Panc1 (cell line): ENCODE data around the gene FNDC8. TPM values are rescaled to one million over a fixed set of nuclear protein-coding genes. Genes with fewer than 3 reads are reported as not detected.

ENCODE experiments used
- ATAC-seq: fragments of 200-7000 bp; cut with Tn5 transposase; 2 replicates; pipeline ENCODE4 v1.9.1; 2020; ENCODE audit warnings: mild to moderate bottlenecking, moderate library complexity
- BruUV-seq: library from RNA; stranded (reverse); fragments of 400-500 nt; replicated peaks from 2 replicates; lab custom pipeline; 2021; lab: Mats Ljungman, UMichigan
- CTCF ChIA-PET: fragments of 300-600 bp; sonication (Branson Sonifier 250); formaldehyde crosslinking; loops from one replicate; lab custom pipeline; 2022; ENCODE audit warnings: antibody characterized with exemption; lab: Charles Lee
- POLR2A ChIA-PET: fragments of 300-600 bp; sonication (Branson Sonifier 250); formaldehyde crosslinking; loops from one replicate; lab custom pipeline; 2022; ENCODE audit warnings: antibody characterized with exemption; lab: Charles Lee
- DNase-seq: peaks from one replicate; pipeline ENCODE4 v3.0.0-alpha.2; 2010; ENCODE audit warnings: low read depth, low spot score
- H3K27ac ChIP-seq: 2 replicates; pipeline ENCODE4 v1.5.1; 2011; ENCODE audit warnings: mild to moderate bottlenecking, low read length, inconsistent platforms
- H3K27me3 ChIP-seq: fragments of 200-500 bp; sonication (Bioruptor generic); 2 replicates; pipeline ENCODE4 v1.6.0; 2014; ENCODE audit warnings: low read length, inconsistent platforms; ENCODE audit not compliant: control insufficient read depth, insufficient read depth
- H3K36me3 ChIP-seq: fragments of 200-500 bp; sonication (Bioruptor generic); 2 replicates; pipeline ENCODE4 v1.5.1; 2014; ENCODE audit warnings: inconsistent platforms, mild to moderate bottlenecking, low read length, moderate library complexity; ENCODE audit not compliant: control insufficient read depth, insufficient read depth
- H3K4me1 ChIP-seq: 2 replicates; pipeline ENCODE4 v1.5.1; 2011; ENCODE audit warnings: inconsistent platforms, mild to moderate bottlenecking, low read length, moderate library complexity; ENCODE audit not compliant: control insufficient read depth, insufficient read depth
- H3K4me3 ChIP-seq, 2 experiments: 2 replicates each; pipeline ENCODE4 v1.5.1; 2011 to 2012; ENCODE audit warnings: low read depth in 2 of 2, low read length in 2 of 2, mild to moderate bottlenecking in 2 of 2, inconsistent platforms in 1 of 2, moderate library complexity in 1 of 2
- H3K9me3 ChIP-seq: fragments of 200-500 bp; sonication (Bioruptor generic); 2 replicates; pipeline ENCODE4 v1.5.1; 2014; ENCODE audit warnings: low read depth, mild to moderate bottlenecking, inconsistent platforms, low read length, moderate library complexity; ENCODE audit not compliant: control insufficient read depth, insufficient read depth
- CTCF ChIP-seq: fragments of 450-650 bp; IDR thresholded peaks from 2 replicates; pipeline ENCODE4 v1.5.1; 2017; ENCODE audit warnings: mild to moderate bottlenecking
- POLR2AphosphoS5 ChIP-seq: IDR thresholded peaks from 2 replicates; pipeline ENCODE4 v1.6.1; 2012; ENCODE audit warnings: mild to moderate bottlenecking, low read depth, low read length, moderate library complexity
- SIN3A ChIP-seq: IDR thresholded peaks from 2 replicates; pipeline ENCODE4 v1.6.1; 2012; ENCODE audit warnings: low read depth, mild to moderate bottlenecking, low read length, moderate library complexity, borderline replicate concordance; ENCODE audit not compliant: insufficient read depth
- TCF7L2 ChIP-seq: IDR thresholded peaks from 2 replicates; pipeline ENCODE4 v1.6.1; 2011; ENCODE audit warnings: mild to moderate bottlenecking, low read depth, low read length, inconsistent platforms
- in situ Hi-C: cut with HindIII; loops from 2 replicates; pipeline ENCODE4 v1.10.0; 2016; ENCODE audit warnings: low sequenced_read_pairs, low pct_unique_long_range_greater_than_20kb
- intact Hi-C: fragments of 100-400 bp; cut with micrococcal nuclease; formaldehyde crosslinking; loops from one replicate; pipeline ENCODE4 v1.10.0; 2022; ENCODE audit not compliant: unreplicated experiment
- total RNA-seq: library from RNA; stranded (reverse); gene quantifications from one replicate; pipeline ENCODE4 v1.2.1, GENCODE V29; 2021; ENCODE audit not compliant: unreplicated experiment
- TF ChIP-seq, protein P1 (sequence below), 2 experiments: IDR thresholded peaks; 2 replicates each; pipeline ENCODE4 v1.6.1; 2011 to 2012; ENCODE audit warnings: low read depth in 2 of 2, control low read depth in 1 of 2, low read length in 1 of 2, mild to moderate bottlenecking in 1 of 2, moderate library complexity in 1 of 2; ENCODE audit not compliant: insufficient read depth in 1 of 2

The FNDC8 gene
- total RNA-seq, 1 experiment from 2014 or later = not detected

- H3K27me3 ChIP-seq = no peaks in the 10 kb centered on the region
- intact Hi-C loops = no loop called here
- no peaks in the 10 kb centered on the region for H3K9me3 ChIP-seq
- peaks cover 25% of the 10 kb centered on the region for H3K4me1 ChIP-seq
- in situ Hi-C loops = no loop called here
- no TSS peak for BruUV-seq
- ChIA-PET CTCF (no interaction called here), POLR2A (no interaction called here)
- no peak for DNase-seq
- H3K27ac ChIP-seq = no peak overlapping the region
- H3K36me3 ChIP-seq = no peaks in the 10 kb centered on the region
- ATAC-seq = no peak
- TF ChIP-seq CTCF (no peak), SIN3A (no peak), TCF7L2 (no peak), POLR2AphosphoS5 (no peak)
- TF ChIP-seq, protein P1, sequence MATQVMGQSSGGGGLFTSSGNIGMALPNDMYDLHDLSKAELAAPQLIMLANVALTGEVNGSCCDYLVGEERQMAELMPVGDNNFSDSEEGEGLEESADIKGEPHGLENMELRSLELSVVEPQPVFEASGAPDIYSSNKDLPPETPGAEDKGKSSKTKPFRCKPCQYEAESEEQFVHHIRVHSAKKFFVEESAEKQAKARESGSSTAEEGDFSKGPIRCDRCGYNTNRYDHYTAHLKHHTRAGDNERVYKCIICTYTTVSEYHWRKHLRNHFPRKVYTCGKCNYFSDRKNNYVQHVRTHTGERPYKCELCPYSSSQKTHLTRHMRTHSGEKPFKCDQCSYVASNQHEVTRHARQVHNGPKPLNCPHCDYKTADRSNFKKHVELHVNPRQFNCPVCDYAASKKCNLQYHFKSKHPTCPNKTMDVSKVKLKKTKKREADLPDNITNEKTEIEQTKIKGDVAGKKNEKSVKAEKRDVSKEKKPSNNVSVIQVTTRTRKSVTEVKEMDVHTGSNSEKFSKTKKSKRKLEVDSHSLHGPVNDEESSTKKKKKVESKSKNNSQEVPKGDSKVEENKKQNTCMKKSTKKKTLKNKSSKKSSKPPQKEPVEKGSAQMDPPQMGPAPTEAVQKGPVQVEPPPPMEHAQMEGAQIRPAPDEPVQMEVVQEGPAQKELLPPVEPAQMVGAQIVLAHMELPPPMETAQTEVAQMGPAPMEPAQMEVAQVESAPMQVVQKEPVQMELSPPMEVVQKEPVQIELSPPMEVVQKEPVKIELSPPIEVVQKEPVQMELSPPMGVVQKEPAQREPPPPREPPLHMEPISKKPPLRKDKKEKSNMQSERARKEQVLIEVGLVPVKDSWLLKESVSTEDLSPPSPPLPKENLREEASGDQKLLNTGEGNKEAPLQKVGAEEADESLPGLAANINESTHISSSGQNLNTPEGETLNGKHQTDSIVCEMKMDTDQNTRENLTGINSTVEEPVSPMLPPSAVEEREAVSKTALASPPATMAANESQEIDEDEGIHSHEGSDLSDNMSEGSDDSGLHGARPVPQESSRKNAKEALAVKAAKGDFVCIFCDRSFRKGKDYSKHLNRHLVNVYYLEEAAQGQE (IDR thresholded peaks at IDR 0.05; ENCODE audit: insufficient read depth in 1 of 2, low read depth in 2 of 2, low read length in 1 of 2) = no peak
- H3K4me3 ChIP-seq = no peak overlapping the region
Measured at GRCh38 chr17:35076874-35077273, 44.5 kb upstream of the FNDC8 start.

DNA sequence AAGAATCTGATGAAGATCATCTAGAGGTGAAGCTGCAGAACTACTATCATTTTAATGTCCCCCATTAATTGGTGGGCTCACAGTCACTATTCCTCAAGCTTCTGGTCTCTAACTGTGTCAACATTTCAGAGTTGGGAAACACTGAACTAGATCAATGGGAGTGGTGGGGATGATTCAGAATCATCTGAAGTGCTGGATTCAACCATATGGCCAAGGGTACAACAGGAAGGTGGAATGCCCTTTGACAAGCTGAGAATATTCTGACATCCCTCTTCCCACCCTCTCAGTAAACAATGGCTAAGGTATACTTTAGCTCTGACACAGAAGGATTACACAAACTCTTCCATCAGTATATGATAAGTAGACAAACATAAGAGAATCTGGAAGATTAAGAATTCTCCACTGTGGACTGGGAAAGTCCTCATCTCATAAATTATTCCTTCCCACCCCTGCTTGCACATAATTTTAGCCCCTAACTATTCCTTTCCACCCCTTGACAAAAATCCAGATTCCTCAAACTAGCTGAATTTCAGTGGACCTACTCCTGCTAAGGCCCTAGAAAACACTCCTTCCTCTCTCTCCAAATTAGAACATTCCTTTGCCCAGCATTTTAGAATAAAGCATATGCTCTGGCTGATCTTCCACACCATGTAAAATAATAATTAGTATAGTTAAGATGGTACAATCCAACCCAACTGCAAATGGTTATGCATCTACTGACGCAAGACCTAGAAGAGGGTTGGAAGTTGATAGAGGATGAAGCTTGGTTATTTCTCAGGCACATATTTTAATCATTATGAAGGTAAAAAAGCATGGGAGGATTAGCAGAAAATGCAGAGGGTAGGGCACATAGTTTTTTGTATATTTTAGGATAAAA is 41.6 kb upstream of the FNDC8 start:
- in situ Hi-C loops = no loop called here
- H3K27me3 ChIP-seq = no peaks in the 10 kb centered on the region
- intact Hi-C loops = no loop called here
- no peak for DNase-seq
- TF ChIP-seq TCF7L2 (no peak), SIN3A (no peak), POLR2AphosphoS5 (no peak), CTCF (no peak)
- TF ChIP-seq, protein P1 (IDR thresholded peaks at IDR 0.05; ENCODE audit: insufficient read depth in 1 of 2, low read depth in 2 of 2, low read length in 1 of 2) = no peak
- no peak for ATAC-seq
- ChIA-PET POLR2A (no interaction called here), CTCF (no interaction called here)
- no TSS peak for BruUV-seq
- H3K9me3 ChIP-seq = no peaks in the 10 kb centered on the region
- no peak overlapping the region for H3K4me3 ChIP-seq
- H3K36me3 ChIP-seq = no peaks in the 10 kb centered on the region
- H3K4me1 ChIP-seq = peaks cover 38% of the 10 kb centered on the region
- H3K27ac ChIP-seq = no peak overlapping the region
